ENCODE data around the gene IFT43. TPM values are rescaled to one million over a fixed set of nuclear protein-coding genes. Genes with fewer than 3 reads are reported as not detected.

Gene IFT43
- total RNA-seq, 1 experiment from 2014 or later = 18.6 TPM

GRCh38 chr14:76077340-76077739, 91.8 kb downstream of the IFT43 start:
- H4K91ac ChIP-seq (ENCODE audit: insufficient read length, low read depth, low read length) = no peak overlapping the region
- no peaks in the 10 kb centered on the region for H4K20me1 ChIP-seq (ENCODE audit: control insufficient read depth, insufficient read depth, insufficient read length)
- no peak overlapping the region for H3K27ac ChIP-seq (ENCODE audit: insufficient read length, low read depth, low read length)
- Mint-ChIP-seq H3K4me1 (peaks cover 5 to 12% of the 10 kb centered on the region in 2 experiments), H3K36me3 (ENCODE audit: insufficient read depth in 1 of 3, low read depth in 3 of 3) (no peaks in the 10 kb centered on the region), H3K27me3 (ENCODE audit: low read depth) (peaks cover 3% of the 10 kb centered on the region; the same call in 1 of the 2 replicates), H3K9me3 (no peaks in the 10 kb centered on the region), H3K27ac (no peak overlapping the region), H3K4me3 (no peak overlapping the region)
- H3T11ph ChIP-seq (ENCODE audit: low read length) = no peak overlapping the region
- TF ChIP-seq CTCF (conservative IDR thresholded peaks at IDR 0.05) = peak; percentile 37; the same call in 2 of the 3 replicates
- no peaks in the 10 kb centered on the region for H3K79me2 ChIP-seq (ENCODE audit: insufficient read depth, low read length)
- no peaks in the 10 kb centered on the region for H3K9me3 ChIP-seq (ENCODE audit: control insufficient read depth, low read depth, low read length)
- no peak overlapping the region for H3K56ac ChIP-seq (ENCODE audit: insufficient read length, low read depth, low read length)
- H2AK5ac ChIP-seq (ENCODE audit: insufficient read length, low read length) = no peak overlapping the region
- no peak overlapping the region for H3K23ac ChIP-seq (ENCODE audit: insufficient read length, low read depth, low read length)
- no peak overlapping the region for H2BK12ac ChIP-seq (ENCODE audit: insufficient read length, low read depth, low read length)
- no peak overlapping the region for H3K4me2 ChIP-seq (ENCODE audit: insufficient read depth, insufficient read length, low read length)
- no peak overlapping the region for H4K5ac ChIP-seq (ENCODE audit: insufficient read length, low read depth, low read length)
- H2BK5ac ChIP-seq (ENCODE audit: insufficient read length, low read length) = no peak overlapping the region
- no peak overlapping the region for H4K8ac ChIP-seq (replicated peaks; ENCODE audit: insufficient read length, low read depth, low read length)
- WGBS (ENCODE audit: extremely low coverage, insufficient read length, low lambda C conversion rate) = no CpG with 5 or more reads among the region's 2 CpGs
- H3K4ac ChIP-seq (ENCODE audit: low read depth, low read length) = no peak overlapping the region
- H2BK15ac ChIP-seq (ENCODE audit: low read depth, low read length) = no peak overlapping the region
- no peaks in the 10 kb centered on the region for H3K79me1 ChIP-seq (ENCODE audit: insufficient read depth, low read depth, low read length, poor library complexity, severe bottlenecking)
- no peaks in the 10 kb centered on the region for H3K27me3 ChIP-seq (ENCODE audit: insufficient read depth, low read length)
- H3K18ac ChIP-seq (ENCODE audit: insufficient read length, low read depth, low read length) = no peak overlapping the region
- H3K9ac ChIP-seq (ENCODE audit: extremely low read depth, insufficient read length, low read length) = no peak overlapping the region
- no peak for DNase-seq
- H2BK20ac ChIP-seq (ENCODE audit: low read depth, low read length, poor library complexity, severe bottlenecking) = no peak overlapping the region
- no peaks in the 10 kb centered on the region; the same call in 1 of the 2 replicates for H3K4me1 ChIP-seq (ENCODE audit: insufficient read depth, low read length)
- H2BK120ac ChIP-seq (ENCODE audit: low read depth, low read length, poor library complexity, severe bottlenecking) = no peak overlapping the region
- H3K23me2 ChIP-seq (ENCODE audit: insufficient read length, low read depth, low read length, poor library complexity, severe bottlenecking) = no peaks in the 10 kb centered on the region
- H3K14ac ChIP-seq (ENCODE audit: insufficient read depth, low read length) = no peak overlapping the region
- no peak overlapping the region for H2AFZ ChIP-seq (ENCODE audit: low read length)
